ENCODE measurements around the gene NOL9.
A peak's percentile ranks its signal among the peaks of the same experiment; 100 is the strongest.

NOL9 gene

DNA sequence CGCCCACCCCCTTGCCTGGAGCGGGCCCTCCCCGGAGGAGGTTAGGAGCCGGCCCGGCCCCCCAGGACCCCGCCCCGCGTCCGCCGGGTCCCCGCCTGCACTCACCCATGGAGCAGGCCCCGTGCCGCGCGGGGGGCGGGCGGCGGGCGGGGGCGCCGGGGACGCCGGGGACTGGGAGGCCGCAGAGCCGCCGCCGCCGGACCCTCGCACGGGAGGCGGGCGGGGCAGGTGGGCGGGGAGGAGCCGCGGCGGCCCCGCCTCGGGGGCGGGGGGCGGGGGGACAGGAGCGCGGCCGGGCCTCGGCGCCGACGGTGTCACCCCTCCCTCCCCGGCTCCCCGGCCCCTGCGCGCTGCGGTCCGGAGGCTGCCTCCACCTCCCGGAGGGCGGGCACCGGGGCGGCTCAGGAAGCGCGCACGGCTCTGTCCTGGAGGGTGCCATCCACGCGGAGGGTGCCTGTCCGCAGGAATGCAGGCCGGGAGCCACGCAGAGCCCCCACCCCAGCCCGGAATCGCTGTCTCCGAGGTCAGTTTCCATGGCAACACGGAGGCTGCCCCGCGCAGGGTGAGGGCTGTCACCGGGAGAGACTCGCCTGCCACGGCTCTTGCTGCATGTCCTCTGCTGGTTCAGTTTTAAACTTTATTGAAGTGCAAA lies 57.0 kb downstream of the NOL9 start:
- no peak overlapping the region for H2AK5ac ChIP-seq (ENCODE audit: low read length, severe bottlenecking)
- peak overlapping the region; percentile 68 for H3K9ac ChIP-seq (ENCODE audit: low read length)
- peak overlapping the region in 1 of 2 experiments; percentile 44 for H3K4ac ChIP-seq (ENCODE audit: low read depth in 1 of 2, low read length in 2 of 2)
- peak overlapping the region; percentile 76 for H4K8ac ChIP-seq (ENCODE audit: low read length)
- H3K79me1 ChIP-seq (replicated peaks; ENCODE audit: low read length, poor library complexity, severe bottlenecking), result peaks cover 17% of the 10 kb centered on the region
- no peak overlapping the region for H3K27ac ChIP-seq (ENCODE audit: low read length, poor library complexity, severe bottlenecking)
- peaks cover 34% of the 10 kb centered on the region for H3K4me1 ChIP-seq (ENCODE audit: control insufficient read depth, insufficient read depth, low read depth, low read length)
- peak overlapping the region; percentile 74 for H2BK120ac ChIP-seq (ENCODE audit: low read depth, low read length)
- peaks cover 0 to 16% of the 10 kb centered on the region in 2 experiments for H3K27me3 ChIP-seq (ENCODE audit: control insufficient read depth in 1 of 2, insufficient read depth in 1 of 2, low read length in 2 of 2)
- H3K4me3 ChIP-seq (ENCODE audit: insufficient read depth in 1 of 2, low read depth in 1 of 2, low read length in 2 of 2), result peak overlapping the region; percentile 72 to 82
- no peak overlapping the region for H3K23ac ChIP-seq (ENCODE audit: low read length in 2 of 2)
- no peak overlapping the region for H4K91ac ChIP-seq (ENCODE audit: low read length)
- peaks cover 0 to 6% of the 10 kb centered on the region in 2 experiments for H3K36me3 ChIP-seq (ENCODE audit: control insufficient read depth in 1 of 2, insufficient read depth in 2 of 2, low read depth in 1 of 2, low read length in 2 of 2)
- H3K18ac ChIP-seq (ENCODE audit: low read depth in 1 of 2, low read length in 2 of 2), result peak overlapping the region; percentile 73 to 80
- peak overlapping the region; percentile 83 for H2BK15ac ChIP-seq (ENCODE audit: low read depth, poor library complexity, severe bottlenecking)
- peak; percentile 52 for DNase-seq
- H3K9me3 ChIP-seq (ENCODE audit: control insufficient read depth, low read length), result no peaks in the 10 kb centered on the region
- no peak overlapping the region for H2BK5ac ChIP-seq (ENCODE audit: low read depth, low read length, poor library complexity, severe bottlenecking)
- under 1% methylated on average over 27 of the region's 74 CpGs for WGBS
- peak overlapping the region in 1 of 2 experiments; percentile 94 for H3K14ac ChIP-seq (ENCODE audit: low read length in 2 of 2)
- peak overlapping the region; percentile 91 for H2AFZ ChIP-seq (ENCODE audit: low read depth, low read length)
- peak overlapping the region; percentile 94 for H3K4me2 ChIP-seq (ENCODE audit: low read length, poor library complexity, severe bottlenecking)
- peak overlapping the region in 1 of 2 experiments; percentile 6 for H2BK12ac ChIP-seq (ENCODE audit: low read length in 2 of 2)

DNA sequence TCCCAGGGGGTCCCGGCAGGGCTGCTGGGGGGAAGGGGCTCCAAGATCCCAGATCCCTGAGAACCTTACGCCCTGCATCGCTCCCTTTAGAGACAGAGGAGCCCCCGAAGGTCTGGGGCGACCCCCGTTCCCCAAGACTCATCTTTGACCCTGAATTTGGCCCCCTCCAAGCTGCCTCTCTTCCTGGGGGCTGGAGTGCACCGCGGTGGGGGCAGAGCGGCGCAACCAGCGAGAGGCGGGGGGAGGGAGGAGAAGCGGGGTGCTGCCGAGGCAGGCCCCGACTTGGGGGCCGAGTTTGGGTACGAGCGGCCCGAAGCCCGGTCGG lies 57.5 kb downstream of the NOL9 start:
- peak overlapping the region; percentile 72 to 78 for H3K4me3 ChIP-seq (ENCODE audit: insufficient read depth in 1 of 2, low read depth in 1 of 2, low read length in 2 of 2)
- H3K9ac ChIP-seq (ENCODE audit: low read length), result peak overlapping the region; percentile 78
- no peak overlapping the region for H2BK12ac ChIP-seq (ENCODE audit: low read length in 2 of 2)
- H3K4ac ChIP-seq (ENCODE audit: low read depth in 1 of 2, low read length in 2 of 2), result peak overlapping the region in 1 of 2 experiments; percentile 44
- H2AFZ ChIP-seq (ENCODE audit: low read depth, low read length), result no peak overlapping the region
- no peak overlapping the region for H2AK5ac ChIP-seq (ENCODE audit: low read length, severe bottlenecking)
- peaks cover 0 to 16% of the 10 kb centered on the region in 2 experiments for H3K27me3 ChIP-seq (ENCODE audit: control insufficient read depth in 1 of 2, insufficient read depth in 1 of 2, low read length in 2 of 2)
- peak overlapping the region; percentile 76 for H4K8ac ChIP-seq (ENCODE audit: low read length)
- peaks cover 17% of the 10 kb centered on the region for H3K79me1 ChIP-seq (replicated peaks; ENCODE audit: low read length, poor library complexity, severe bottlenecking)
- H3K18ac ChIP-seq (ENCODE audit: low read depth in 1 of 2, low read length in 2 of 2), result peak overlapping the region; percentile 70 to 72
- H3K4me2 ChIP-seq (ENCODE audit: low read length, poor library complexity, severe bottlenecking), result peak overlapping the region; percentile 94
- peak overlapping the region in 1 of 2 experiments; percentile 19 for H3K23ac ChIP-seq (ENCODE audit: low read length in 2 of 2)
- peaks cover 0 to 6% of the 10 kb centered on the region in 2 experiments for H3K36me3 ChIP-seq (ENCODE audit: control insufficient read depth in 1 of 2, insufficient read depth in 2 of 2, low read depth in 1 of 2, low read length in 2 of 2)
- no peak for DNase-seq
- peak overlapping the region; percentile 83 for H2BK15ac ChIP-seq (ENCODE audit: low read depth, poor library complexity, severe bottlenecking)
- no peaks in the 10 kb centered on the region for H3K9me3 ChIP-seq (ENCODE audit: control insufficient read depth, low read length)
- H2BK120ac ChIP-seq (ENCODE audit: low read depth, low read length), result peak overlapping the region; percentile 74
- no peak overlapping the region for H3K27ac ChIP-seq (ENCODE audit: low read length, poor library complexity, severe bottlenecking)
- H3K4me1 ChIP-seq (ENCODE audit: control insufficient read depth, insufficient read depth, low read depth, low read length), result peaks cover 38% of the 10 kb centered on the region
- no peak overlapping the region for H2BK5ac ChIP-seq (ENCODE audit: low read depth, low read length, poor library complexity, severe bottlenecking)
- 4% methylated on average over 6 of the region's 21 CpGs for WGBS
- no peak overlapping the region for H4K91ac ChIP-seq (ENCODE audit: low read length)
- H3K14ac ChIP-seq (ENCODE audit: low read length in 2 of 2), result peak overlapping the region in 1 of 2 experiments; percentile 80

DNA sequence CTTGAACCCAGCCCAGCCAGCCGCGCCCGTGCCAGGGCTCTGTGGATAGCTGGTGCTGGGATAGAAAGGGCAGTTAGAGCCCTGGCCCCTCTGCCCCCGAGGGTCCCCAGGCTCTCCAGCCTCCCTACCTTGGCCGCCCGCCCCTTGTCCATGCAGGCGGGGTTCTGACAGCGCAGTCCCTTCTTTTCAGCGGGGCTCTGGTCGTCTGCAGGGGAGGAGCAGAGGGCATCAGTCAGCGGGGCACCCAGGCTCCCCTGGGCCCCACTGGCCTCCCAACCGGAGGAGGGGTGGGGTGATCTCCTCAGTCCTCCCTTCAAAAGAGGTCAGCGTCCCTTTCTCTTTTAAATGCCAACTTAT lies 58.0 kb downstream of the NOL9 start:
- Histone ChIP-seq H3K23ac (ENCODE audit: low read length in 2 of 2) (no peak overlapping the region), H2AK5ac (ENCODE audit: low read length, severe bottlenecking) (no peak overlapping the region), H2AFZ (ENCODE audit: low read depth, low read length) (no peak overlapping the region), H3K18ac (ENCODE audit: low read depth in 1 of 2, low read length in 2 of 2) (no peak overlapping the region), H3K9ac (ENCODE audit: low read length) (peak overlapping the region; percentile 78), H4K8ac (ENCODE audit: low read length) (peak overlapping the region; percentile 45), H3K27me3 (ENCODE audit: control insufficient read depth in 1 of 2, insufficient read depth in 1 of 2, low read length in 2 of 2) (peaks cover 0 to 12% of the 10 kb centered on the region in 2 experiments), H2BK15ac (ENCODE audit: low read depth, poor library complexity, severe bottlenecking) (no peak overlapping the region), H3K4me1 (ENCODE audit: control insufficient read depth, insufficient read depth, low read depth, low read length) (peaks cover 42% of the 10 kb centered on the region), H2BK120ac (ENCODE audit: low read depth, low read length) (no peak overlapping the region), H3K4ac (ENCODE audit: low read depth in 1 of 2, low read length in 2 of 2) (peak overlapping the region in 1 of 2 experiments; percentile 30), H3K27ac (ENCODE audit: low read length, poor library complexity, severe bottlenecking) (no peak overlapping the region), H3K4me3 (ENCODE audit: insufficient read depth in 1 of 2, low read depth in 1 of 2, low read length in 2 of 2) (peak overlapping the region; percentile 29 to 78), H3K79me1 (replicated peaks; ENCODE audit: low read length, poor library complexity, severe bottlenecking) (peaks cover 17% of the 10 kb centered on the region), H2BK5ac (ENCODE audit: low read depth, low read length, poor library complexity, severe bottlenecking) (no peak overlapping the region), H3K4me2 (ENCODE audit: low read length, poor library complexity, severe bottlenecking) (peak overlapping the region; percentile 94), H4K91ac (ENCODE audit: low read length) (peak overlapping the region; percentile 78), H3K14ac (ENCODE audit: low read length in 2 of 2) (no peak overlapping the region), H3K36me3 (ENCODE audit: control insufficient read depth in 1 of 2, insufficient read depth in 2 of 2, low read depth in 1 of 2, low read length in 2 of 2) (peaks cover 0 to 6% of the 10 kb centered on the region in 2 experiments), H3K9me3 (ENCODE audit: control insufficient read depth, low read length) (no peaks in the 10 kb centered on the region), H2BK12ac (ENCODE audit: low read length in 2 of 2) (peak overlapping the region in 1 of 2 experiments; percentile 25)
- no peak for DNase-seq
- WGBS, result 34% methylated on average over 13 of the region's 13 CpGs

DNA sequence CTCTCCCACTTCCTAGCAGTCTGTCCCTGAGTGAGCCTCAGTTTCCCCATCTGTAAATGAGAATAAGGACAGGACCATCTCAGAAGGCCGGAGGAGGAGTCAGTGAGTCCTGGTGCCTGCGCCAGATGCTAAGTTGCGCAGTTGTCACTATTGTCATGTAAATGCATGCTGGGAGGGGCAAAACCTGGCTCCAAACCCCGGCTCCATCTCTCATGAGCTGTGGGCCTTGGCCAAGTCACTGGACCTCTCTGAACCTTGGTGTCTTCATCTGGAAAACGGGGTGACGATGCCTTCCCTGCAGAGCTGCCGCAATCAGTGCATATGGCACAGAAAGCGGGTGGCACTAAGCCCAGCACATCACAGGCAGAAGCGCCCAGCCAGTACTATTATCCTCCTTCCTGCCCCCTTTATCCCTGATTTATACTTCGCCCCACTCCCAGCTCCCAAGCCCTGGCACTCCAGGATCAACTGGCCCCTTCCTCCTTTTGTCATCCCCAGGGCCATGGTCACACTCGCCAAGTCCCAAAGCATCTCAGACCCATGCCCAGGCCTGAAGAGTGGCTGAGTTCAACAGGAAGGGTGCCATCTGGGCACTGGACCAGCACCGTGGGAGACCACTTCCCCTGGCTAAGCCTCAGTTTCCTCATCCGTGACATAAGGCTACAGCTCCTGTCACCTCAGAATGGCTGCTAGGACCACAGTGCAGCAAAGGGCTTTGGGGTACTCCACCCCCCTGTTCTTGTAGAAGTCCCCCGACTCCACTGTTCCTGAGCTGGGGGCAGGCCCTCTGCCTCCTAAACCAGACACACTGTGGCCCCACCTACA lies 58.6 kb downstream of the NOL9 start:
- 83% methylated on average over 14 of the region's 14 CpGs for WGBS
- Histone ChIP-seq H3K14ac (ENCODE audit: low read length in 2 of 2) (no peak overlapping the region), H3K79me1 (replicated peaks; ENCODE audit: low read length, poor library complexity, severe bottlenecking) (peaks cover 17% of the 10 kb centered on the region)

More for the DNA sequence above, 58.6 kb downstream of the NOL9 start:
- no peaks in the 10 kb centered on the region for H3K9me3 ChIP-seq (ENCODE audit: control insufficient read depth, low read length)
- H2AFZ ChIP-seq (ENCODE audit: low read depth, low read length), result no peak overlapping the region
- H2AK5ac ChIP-seq (ENCODE audit: low read length, severe bottlenecking), result no peak overlapping the region
- H3K4me2 ChIP-seq (ENCODE audit: low read length, poor library complexity, severe bottlenecking), result peak overlapping the region; percentile 94
- peak overlapping the region; percentile 45 for H4K8ac ChIP-seq (ENCODE audit: low read length)
- no peak overlapping the region for H3K23ac ChIP-seq (ENCODE audit: low read length in 2 of 2)
- H3K4me3 ChIP-seq (ENCODE audit: insufficient read depth in 1 of 2, low read depth in 1 of 2, low read length in 2 of 2), result peak overlapping the region; percentile 14 to 78
- peak overlapping the region; percentile 78 for H4K91ac ChIP-seq (ENCODE audit: low read length)
- peaks cover 0 to 7% of the 10 kb centered on the region in 2 experiments for H3K27me3 ChIP-seq (ENCODE audit: control insufficient read depth in 1 of 2, insufficient read depth in 1 of 2, low read length in 2 of 2)
- H3K36me3 ChIP-seq (ENCODE audit: control insufficient read depth in 1 of 2, insufficient read depth in 2 of 2, low read depth in 1 of 2, low read length in 2 of 2), result peaks cover 0 to 6% of the 10 kb centered on the region in 2 experiments
- H3K4ac ChIP-seq (ENCODE audit: low read depth in 1 of 2, low read length in 2 of 2), result peak overlapping the region in 1 of 2 experiments; percentile 30
- peak overlapping the region in 1 of 2 experiments; percentile 25 for H2BK12ac ChIP-seq (ENCODE audit: low read length in 2 of 2)
- no peak overlapping the region for H3K27ac ChIP-seq (ENCODE audit: low read length, poor library complexity, severe bottlenecking)
- DNase-seq, result no peak
- H3K9ac ChIP-seq (ENCODE audit: low read length), result peak overlapping the region; percentile 78
- H2BK5ac ChIP-seq (ENCODE audit: low read depth, low read length, poor library complexity, severe bottlenecking), result no peak overlapping the region
- no peak overlapping the region for H2BK120ac ChIP-seq (ENCODE audit: low read depth, low read length)
- H2BK15ac ChIP-seq (ENCODE audit: low read depth, poor library complexity, severe bottlenecking), result no peak overlapping the region
- peaks cover 45% of the 10 kb centered on the region for H3K4me1 ChIP-seq (ENCODE audit: control insufficient read depth, insufficient read depth, low read depth, low read length)
- no peak overlapping the region for H3K18ac ChIP-seq (ENCODE audit: low read depth in 1 of 2, low read length in 2 of 2)
